ENCODE data around the gene RDM1.

Gene RDM1

DNA sequence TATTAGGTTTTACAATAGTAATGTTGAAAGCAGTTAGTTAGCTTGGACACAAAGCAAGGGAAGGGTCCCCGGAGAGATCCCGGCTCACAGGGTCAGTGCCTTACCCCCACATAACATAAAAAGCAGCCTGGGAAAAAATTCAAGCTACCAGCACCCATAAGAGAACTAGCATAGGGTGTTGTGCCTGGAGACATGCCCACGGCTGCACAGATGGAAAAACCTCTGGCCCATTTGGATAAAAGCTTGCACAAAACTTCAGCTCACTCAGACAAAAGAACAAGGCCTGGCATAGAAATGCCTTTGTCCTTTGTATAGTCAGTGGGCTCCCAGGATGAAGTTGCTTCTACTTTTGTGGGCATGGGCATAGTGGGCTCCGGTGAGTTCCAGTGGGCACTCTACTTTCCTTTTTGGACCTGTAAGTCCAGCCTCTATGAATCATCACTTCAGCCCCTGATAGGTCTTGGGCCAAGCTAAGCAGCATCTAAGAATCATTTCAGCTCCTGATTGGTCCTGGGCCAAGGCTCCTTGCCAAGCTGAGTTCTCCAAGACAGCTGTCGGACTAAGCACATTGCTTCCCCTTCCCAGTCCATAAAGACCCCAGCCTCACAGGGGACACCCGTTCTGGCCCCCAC lies 1.3 kb upstream of the RDM1 start:
- DNase-seq: no peak

DNA sequence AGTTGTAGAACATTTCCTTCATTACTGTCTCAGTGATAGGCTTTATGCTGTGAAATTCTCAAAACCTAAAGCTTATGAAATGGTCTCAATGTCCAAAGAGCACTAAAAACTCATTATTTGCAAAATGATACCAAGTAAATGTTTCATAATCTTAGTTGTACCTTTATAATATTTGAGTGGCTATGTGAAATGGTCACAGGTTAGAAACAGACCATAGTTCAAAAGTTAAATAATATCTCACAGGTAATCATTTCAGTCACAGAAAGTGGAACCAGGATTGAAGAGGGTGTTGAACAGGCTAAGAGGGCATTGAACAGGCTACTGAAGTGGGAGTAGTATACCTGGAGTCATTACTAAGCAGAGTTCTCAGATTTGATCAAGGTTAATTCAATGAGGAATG lies 2.9 kb downstream of the RDM1 start:
- no peak for DNase-seq

DNA sequence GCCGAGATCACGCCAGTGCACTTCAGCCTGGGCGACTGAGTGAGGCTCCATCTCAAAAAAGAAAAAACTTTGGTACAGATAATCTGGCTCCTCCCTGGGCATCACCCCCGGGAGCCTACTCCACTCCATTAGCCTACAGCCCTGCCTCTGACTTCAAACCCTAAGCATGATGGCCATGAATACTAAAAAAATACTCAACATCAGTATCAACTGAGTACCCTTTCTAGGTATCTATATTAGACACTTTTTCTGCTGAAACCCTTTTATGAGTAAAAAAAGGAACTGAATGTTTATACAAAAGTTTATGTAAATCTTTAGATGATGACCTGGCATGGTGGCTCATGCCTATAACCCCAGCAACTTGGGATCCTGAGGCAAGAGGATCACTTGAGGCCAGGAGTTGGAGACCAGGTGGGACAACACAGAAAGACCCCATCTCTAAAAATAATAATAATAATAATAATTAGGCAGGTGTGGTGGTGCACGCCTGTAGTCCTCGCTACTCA lies 6.9 kb downstream of the RDM1 start:
- no peak for DNase-seq

DNA sequence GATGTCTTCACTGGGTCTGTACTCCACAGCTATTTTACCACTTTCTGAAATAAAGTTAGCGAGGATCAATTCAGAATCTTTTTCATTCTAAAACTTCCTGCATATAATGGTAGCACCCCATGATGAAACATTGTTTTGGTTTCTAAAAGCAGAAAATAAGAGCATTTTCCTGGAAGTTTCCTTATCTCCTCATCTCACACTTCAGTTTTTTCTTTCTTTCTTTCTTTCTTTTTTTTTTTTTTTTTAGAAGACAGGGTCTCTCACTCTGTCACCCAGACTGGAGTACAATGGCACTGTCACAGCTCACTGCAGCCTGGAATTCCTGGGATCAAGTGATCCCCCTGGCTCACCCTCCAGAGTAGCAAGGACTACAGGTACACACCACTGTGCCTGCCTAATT lies 10.3 kb downstream of the RDM1 start:
- DNase-seq: no peak

DNA sequence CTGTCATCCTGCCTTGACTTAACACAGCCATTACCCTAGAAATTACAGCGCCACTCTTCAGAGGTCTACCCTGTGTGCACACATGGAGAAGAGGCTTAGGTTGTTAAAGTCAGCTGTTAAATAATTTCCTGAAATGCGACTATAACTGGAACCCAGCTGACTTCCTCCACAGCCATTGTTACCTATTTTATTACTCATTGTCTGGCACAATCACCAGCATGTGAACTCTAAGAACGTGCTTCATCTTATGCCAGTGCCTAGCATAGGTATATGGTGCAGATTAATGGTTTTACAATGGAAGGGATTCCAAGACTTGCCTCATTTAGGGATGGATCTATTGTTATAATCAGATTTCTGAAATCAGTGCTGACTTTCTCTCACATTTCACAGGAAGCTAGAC lies 11.9 kb downstream of the RDM1 start:
- DNase-seq: no peak

DNA sequence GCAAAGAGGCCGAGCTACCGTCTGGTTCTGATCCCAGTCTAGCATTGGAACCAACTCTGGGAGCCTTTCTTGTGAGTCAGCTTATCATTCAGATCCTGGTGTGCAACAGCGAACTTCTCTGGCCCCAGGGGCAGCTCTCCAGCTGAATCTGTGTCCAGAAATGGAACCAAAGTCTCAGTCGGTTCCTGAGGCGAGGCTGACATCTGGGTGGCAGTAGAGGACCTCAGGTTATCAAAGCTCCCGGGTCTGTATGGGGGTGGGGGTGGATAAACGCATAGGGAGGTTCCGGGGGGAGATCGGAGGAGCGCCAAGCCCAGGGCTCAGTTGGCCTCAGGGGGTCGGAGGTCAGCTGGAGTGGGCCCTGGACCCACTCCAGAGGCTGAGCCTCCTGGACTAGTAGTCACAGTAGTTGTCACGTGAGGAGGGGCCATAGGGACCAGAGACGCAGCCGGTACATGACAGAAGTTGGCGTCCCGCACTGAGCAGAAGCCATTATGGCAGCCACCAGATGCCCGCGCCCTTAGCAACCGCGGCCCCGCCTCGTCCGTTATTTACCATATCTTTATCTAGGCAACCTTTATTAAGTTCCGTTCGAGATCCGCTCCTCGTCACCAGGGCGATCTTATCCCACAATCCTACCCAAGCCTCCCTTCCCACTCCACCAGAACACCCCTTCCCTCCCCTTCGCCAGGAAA lies 12.9 kb downstream of the RDM1 start:
- DNase-seq: no peak

DNA sequence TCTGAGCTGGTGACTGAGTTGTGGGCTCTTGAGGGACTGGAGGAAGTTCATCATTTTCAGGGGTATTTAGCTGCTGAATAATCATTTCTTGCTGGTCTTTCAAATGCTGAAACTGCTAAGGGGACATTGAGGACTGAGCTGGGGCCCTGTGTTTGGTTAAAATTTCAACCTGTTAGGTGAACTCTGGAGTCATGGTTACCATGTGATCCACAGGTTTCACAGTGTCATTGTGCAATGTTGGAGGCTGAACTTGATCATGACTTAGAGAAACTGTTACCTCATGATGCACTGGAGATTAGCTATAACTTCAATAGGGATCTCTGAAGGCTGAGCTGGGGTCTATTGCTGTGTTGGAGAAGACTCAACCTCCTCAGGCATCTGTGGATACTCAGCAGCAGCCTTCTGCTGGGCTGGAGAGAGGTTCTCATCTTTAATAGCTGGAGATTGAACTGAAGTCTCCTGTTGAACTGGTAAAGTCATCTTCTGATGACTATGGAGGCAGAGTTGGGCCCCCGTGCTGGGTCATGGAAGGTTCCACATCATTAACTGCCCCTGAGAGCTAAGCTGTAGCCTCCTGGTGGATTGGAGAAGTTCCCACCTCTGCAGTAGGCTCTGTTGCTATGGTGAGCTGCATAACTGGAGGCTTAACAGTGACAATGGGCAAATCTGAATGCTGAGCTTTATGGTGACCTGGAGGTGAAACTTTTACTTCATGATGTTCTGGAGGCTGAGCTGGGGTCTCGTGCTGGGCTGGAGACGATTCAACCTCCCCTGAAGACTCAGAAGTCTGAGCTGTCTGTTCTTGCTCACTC lies 15.2 kb downstream of the RDM1 start:
- no peak for DNase-seq

DNA sequence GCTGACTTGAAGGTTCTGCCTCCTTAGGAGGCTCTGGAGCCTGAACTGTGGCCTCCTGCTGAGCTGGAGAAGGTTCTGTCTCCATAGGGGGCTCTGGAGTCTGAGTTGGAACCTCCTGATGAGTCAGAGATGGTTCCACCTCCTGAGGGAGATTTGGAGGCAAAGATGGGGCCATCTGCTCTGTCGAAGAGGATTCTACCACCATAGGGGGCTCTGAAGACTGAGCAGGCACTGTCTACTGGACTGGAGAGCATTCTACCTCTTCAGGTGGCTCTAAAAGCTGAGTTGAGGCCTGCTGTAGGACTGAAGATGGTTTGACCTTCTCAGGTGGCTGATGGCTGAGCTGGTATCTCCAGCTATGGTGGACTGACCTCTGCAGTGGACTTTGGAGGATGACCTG lies 16.2 kb downstream of the RDM1 start:
- DNase-seq: no peak

DNA sequence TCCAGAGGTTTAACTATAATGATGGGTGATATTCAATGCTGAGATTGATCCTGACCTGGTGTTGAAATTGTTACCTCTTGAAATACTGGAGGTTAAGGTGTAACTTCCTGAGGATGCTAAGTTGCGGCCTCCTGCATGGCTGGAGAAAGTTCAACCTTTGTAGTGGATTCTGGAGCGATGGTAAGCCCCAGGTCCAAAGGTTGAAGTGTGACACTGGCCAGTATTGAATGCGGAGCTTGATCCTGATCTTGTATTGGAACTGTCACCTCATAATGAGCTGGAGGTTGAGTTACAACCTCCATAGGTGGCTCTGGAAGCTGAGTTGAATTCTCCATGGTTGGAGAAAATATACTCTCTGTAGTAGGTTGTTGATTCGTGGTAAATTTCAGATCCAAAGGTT lies 17.0 kb downstream of the RDM1 start:
- DNase-seq: no peak

DNA sequence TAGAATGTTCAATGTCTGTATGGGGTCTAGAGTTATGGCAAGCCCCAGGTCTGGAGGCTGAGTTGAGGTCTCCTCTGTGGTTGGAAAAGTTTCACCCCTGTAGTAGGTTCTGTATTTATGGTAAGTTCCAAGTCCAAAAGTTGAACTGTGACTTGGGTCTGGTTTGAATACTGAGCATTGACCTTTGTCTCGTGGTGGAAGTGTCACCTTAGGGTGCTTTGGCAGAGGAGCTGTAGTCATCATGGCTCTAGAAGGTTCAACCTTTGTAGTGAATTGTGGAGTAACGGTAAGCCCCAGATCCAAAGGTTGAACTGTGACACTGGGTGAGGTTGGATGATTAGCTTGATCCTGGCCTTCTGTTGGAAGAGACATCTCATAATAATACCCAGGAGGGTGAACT lies 17.6 kb downstream of the RDM1 start:
- no peak for DNase-seq

DNA sequence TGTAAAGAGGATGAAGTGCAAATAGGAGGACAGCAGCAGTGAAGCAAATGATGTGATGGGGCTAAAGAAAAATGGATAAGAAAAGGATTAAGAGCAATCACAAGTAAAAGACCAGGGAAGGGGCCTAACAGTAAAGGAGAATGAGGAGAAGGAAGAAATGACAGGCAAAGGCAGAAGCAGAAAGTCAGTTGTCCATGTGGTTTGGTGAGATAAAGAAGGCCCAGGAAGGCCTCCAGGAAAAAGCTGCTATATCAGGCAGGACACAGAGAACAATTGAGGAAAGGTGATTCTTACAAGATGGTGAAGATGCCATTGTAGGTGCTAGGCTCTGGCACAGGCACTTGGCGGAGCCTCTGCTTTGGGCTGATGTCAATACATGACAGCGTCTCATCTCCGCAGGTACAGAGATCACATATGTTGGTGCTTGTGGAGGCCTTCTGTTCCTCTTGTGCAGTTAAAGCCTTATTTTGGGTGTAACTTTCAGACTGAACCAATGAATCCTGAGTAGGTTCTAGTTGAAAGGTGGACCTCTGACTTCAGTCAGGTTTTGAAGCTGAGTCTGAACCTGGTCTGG lies 18.1 kb downstream of the RDM1 start:
- DNase-seq: no peak

DNA sequence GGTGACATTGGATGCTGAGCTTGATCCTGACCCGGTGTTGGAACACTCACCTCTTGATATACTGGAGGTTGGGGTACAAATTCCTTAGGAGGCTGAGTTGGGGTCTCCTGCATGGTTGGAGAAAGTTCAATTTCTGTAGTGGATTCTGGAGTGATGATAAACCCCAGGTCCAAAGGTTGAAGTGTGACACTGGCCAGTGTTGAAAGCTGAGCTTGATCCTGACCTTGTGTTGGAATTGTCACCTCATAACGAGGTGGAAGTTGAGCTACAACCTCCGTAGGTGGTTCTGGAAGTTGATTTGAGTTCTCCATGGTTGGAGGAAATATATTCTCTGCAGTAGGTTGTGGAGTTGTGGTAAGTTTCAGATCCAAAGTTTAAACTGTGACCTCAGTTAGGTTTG lies 21.2 kb downstream of the RDM1 start:
- no peak for DNase-seq

DNA sequence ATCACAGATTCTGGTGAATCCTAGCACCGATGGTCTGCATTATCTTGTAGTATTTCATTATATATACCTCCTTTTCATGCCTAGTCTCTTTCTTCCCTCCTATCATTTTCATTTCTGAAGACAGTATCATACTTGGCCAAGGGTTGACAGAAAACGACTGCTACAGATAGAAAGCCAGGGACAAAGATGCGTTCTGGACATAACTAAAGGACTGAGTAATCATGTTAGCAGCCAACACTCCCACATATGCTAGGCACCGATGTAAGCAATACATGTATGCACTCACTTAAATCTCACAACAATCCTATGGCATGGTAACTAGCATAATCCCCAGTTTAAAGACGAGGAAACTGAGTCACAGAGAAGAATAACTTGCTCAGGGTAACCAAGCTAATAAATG lies 22.9 kb downstream of the RDM1 start:
- no peak for DNase-seq

DNA sequence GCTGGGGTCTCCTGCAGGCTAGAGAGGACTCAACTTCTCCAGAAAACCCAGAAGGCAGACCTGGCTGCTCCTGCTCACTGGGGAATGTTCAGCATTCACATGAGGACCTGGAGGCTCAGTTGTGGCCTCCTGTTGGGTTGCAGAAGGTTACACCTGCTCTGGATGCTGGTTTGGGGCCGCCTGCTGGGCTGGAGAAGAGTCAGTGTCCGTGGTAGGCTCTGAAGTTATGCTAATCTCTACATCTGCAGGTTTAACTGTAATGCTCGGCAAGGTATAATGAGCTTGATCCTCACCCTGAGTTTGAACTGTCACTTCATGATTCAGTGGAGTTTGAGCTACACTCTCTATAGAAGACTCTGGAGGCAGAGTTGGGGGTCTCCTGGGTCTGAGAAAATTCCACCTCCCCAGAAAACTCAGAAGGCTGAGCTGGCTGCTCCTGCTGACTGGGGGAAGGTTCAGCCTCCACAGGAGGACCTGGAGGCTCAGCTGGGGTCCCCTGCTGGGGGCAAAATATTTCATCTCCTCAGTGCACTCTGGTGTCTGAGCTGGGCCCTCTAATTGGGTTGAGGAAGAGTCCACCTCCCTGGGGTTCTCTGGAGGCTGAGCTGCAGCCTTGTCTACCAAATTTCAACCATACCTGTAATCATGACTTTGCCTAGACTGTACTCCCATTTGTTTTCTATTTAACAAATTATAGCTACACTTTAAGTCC lies 23.5 kb downstream of the RDM1 start:
- DNase-seq: no peak

DNA sequence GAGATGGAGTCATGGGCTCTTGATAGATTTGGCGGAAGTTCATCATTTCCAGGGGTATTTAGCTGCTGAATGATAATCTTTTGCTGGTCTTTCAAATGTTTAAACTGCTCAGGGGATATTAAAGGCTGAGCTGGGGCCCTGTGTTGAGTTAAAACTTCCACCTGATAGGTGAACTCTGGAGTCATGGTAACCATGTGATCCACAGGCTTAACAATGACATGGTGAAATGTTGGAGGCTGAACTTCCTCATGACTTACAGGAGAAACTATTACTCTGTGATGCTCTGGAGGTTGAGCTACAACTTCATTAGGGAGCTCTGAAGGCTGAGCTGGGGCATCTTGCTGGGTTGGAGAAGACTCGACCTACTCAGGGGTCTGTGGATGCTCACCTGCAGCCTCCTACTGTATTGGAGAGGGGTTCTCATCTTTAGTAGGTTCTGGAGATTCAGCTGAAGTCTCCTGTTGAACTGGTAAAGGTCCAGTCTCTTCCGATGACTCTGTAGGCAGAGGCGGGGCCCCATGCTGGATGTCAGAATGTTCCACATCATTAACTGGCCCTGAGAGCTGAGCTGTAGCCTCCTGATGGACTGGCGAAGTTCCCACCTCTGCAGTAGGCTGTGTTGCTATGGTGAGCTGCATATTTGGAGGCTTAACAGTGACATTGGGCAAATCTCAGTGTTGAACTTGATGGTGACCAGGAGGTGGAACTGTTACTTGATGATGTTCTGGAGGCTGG lies 24.2 kb downstream of the RDM1 start:
- DNase-seq: no peak

DNA sequence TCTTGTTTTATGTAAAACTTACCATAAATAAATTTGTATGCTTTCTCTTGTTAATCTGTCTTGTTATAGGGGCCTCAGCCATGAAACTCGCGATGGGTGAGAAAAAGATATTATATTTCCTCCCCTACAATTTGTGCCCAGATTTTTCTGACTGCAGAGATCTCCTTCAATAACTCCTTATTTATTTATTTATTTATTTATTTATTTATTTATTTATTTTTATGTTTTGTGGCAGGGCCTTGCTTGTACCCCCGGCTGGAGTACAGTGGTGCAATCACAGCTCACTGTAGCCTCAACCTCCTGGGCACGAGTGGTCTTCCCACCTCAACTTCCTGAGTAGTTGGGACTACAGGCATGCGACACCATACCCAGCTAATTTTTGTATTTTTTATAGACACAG lies 27.1 kb downstream of the RDM1 start:
- DNase-seq: no peak

DNA sequence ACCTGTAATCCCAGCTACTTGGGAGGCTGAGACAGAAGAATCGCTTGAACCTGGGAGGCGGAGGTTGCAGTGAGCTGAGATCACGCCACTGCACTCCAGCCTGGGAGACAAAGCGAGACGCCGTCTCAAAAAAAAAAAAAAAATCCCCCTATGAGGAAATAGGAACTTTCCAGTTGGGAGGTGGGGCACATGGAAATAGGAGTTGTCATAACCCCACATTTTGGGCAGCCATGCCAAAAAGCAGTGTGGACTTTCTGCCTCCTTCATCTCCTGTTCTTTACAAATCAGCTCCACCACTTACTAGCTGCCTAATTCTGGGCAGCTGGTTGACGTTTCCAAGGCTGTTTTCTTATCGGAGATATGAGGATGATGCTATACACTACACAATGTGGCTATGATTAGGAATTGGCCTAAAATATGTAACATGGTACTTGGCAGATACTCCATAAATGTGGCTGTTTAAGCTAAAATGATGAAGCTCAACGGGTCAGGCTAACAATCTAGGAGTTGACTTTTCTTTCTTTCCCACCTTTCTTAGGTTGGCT lies 28.9 kb downstream of the RDM1 start:
- no peak for DNase-seq

DNA sequence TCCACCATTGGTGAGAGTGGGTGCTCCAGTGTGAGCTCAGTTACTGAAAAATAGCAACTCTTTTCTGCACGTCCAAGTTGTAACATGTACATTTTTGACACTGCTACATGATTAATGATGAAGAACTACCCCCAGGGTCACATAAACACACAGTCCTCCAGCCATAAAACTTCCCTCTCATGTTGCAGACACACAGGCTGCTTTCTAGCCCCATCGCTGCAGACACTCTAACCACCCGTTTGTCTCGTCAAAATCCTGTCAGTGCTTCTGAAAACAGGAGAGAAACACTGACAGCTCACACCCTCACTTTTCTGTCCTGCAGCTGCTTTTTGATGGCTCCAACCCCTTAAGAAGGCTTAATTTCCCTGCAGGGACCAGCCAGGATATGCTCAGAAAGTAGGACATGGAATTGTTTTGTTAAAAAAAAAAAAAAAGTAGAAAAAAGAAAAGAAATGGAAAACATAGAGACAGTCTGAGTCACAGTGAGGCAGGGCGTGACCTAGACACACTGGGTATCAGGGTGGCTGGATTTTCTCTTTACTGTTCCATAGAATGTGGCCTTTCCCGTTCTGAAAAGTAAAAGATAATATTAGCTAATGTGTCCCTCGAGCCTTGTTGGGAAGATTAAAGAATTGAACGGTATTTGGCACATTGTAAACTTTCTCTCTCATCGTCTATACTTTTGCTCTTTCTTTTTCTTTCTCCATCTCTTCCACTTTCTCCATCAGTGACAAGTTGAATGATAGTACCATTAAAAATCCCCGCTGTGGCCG lies 29.7 kb downstream of the RDM1 start:
- no peak for DNase-seq

DNA sequence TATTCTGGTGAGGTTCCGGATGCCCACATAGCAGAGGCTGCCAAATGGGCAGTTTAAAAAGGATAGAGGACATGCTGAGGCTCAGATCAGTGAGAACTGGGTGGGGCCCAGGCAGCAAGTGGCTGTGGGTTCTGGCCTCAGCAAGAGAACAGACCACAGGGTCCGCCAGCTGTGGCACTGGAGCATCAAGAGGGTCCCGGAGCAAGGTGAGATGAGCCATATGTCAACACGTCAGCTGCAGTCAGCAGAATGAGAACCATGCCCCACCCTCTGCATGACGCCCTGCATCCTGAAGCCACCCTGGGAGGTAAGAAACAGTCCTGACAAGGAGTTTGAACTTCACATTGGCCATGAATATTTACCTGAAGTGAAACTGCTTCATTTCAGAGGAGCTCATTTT lies 30.3 kb downstream of the RDM1 start:
- no peak for DNase-seq

DNA sequence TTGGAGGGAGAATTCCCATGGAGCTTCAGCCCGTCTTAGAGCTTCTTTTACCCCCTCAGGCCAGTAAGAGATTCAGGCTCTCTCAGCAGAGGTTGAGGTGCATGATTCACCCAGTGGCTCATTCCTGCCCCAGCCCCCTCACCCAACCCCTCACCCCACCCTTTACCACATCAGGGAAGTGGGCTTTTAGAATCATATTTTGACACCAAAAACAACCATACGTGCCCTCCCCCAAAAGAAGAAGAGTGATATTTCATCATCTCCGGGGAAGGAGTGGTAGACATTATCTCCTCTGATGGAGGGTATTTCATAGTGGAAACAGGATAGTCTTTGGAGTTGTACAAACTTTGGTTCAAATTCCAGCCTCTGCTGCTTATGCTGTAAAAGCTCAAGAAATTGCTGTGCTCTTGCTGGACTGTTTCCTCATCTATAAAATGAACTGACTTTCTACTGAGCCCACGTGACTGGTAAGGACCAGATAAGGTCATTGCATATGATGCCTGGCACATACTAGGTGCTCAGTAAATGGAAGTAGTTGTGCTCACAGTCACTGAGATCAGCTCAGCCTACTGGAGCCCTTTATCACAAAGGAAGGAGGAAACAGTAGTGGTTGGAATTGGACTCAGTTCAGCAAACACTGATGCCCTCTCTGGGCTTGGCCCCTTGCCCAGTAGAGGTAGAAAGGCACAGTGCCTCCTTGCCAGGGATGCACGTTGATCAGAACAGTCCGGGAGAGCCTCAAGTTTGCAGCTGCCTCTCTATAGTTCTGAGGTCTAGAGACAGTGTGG lies 32.1 kb downstream of the RDM1 start:
- peak in 1 of 2 experiments; percentile 13 for DNase-seq

All from activated CD4-positive, alpha-beta T cell treated with anti-CD3 and anti-CD28 coated beads, Interleukin-2, amount 50 U/mL, for 4 hours (primary cell).